ENCODE data around the gene SLC25A48.
"Not testable (repeated sequence)": the region's sequence is repeated elsewhere in the genome, so short reads cannot be mapped to it uniquely, and the experiment has no call there.

The SLC25A48 gene

GRCh38 chr5:135830876-135831275 is 3.6 kb upstream of the SLC25A48 start:
- no peak for DNase-seq

GRCh38 chr5:135831439-135831838 is 3.0 kb upstream of the SLC25A48 start:
- DNase-seq = no peak

GRCh38 chr5:135831851-135832555 is 2.5 kb upstream of the SLC25A48 start:
- no peak for DNase-seq

- DNase-seq = no peak
These were observed 1.2 kb upstream of the SLC25A48 start for GRCh38 chr5:135832941-135833920.

GRCh38 chr5:135833961-135834638 is 363 bp upstream of the SLC25A48 start:
- no peak for DNase-seq

GRCh38 chr5:135835766-135836165 is 1.3 kb downstream of the SLC25A48 start:
- no peak for DNase-seq

GRCh38 chr5:135838395-135838794 is 3.9 kb downstream of the SLC25A48 start:
- not testable (repeated sequence) for DNase-seq

GRCh38 chr5:135839566-135839965 is 5.1 kb downstream of the SLC25A48 start:
- no peak for DNase-seq

- no peak for DNase-seq
These were observed 6.5 kb downstream of the SLC25A48 start for GRCh38 chr5:135840959-135841358.

GRCh38 chr5:135842737-135843136 is 8.3 kb downstream of the SLC25A48 start:
- DNase-seq = no peak

- no peak for DNase-seq
These were observed 9.3 kb downstream of the SLC25A48 start for GRCh38 chr5:135843571-135844337.

- DNase-seq = no peak
These were observed 11.8 kb downstream of the SLC25A48 start for GRCh38 chr5:135846311-135846710.

- no peak for DNase-seq
These were observed 13.5 kb downstream of the SLC25A48 start for GRCh38 chr5:135847976-135848375.

GRCh38 chr5:135850231-135850630 is 15.8 kb downstream of the SLC25A48 start:
- no peak for DNase-seq

- no peak for DNase-seq
These were observed 16.2 kb downstream of the SLC25A48 start for GRCh38 chr5:135850671-135851070.

- DNase-seq = no peak
These were observed 16.9 kb downstream of the SLC25A48 start for GRCh38 chr5:135851186-135851914.

- no peak for DNase-seq
These were observed 17.7 kb downstream of the SLC25A48 start for GRCh38 chr5:135851915-135852845.

GRCh38 chr5:135857630-135858311 is 23.3 kb downstream of the SLC25A48 start:
- no peak for DNase-seq

- not testable (repeated sequence) for DNase-seq
These were observed 24.7 kb downstream of the SLC25A48 start for GRCh38 chr5:135859186-135859585.

GRCh38 chr5:135859641-135860040 is 25.2 kb downstream of the SLC25A48 start:
- DNase-seq = no peak

Measured in activated CD4-positive, alpha-beta T cell treated with anti-CD3 and anti-CD28 coated beads, Interleukin-2, amount 50 U/mL, for 4 hours (primary cell).